Skin epidermis (tissue), 12 donors: ENCODE results near the gene TOLLIP.
"Not testable (repeated sequence)": the region's sequence is repeated elsewhere in the genome, so short reads cannot be mapped to it uniquely, and the experiment has no call there.

Source experiments
- H3K27ac ChIP-seq, 21 experiments: fragments of 200-600 bp; sonication (generic) in 11 of 21; one replicate each; pipeline ENCODE4 v1.5.0; 2020; ENCODE audit warnings: mild to moderate bottlenecking in 3 of 21, inconsistent platforms in 2 of 21, moderate library complexity in 2 of 21
- H3K4me3 ChIP-seq, 7 experiments: fragments of 200-600 bp; sonication (generic) in 2 of 7; one replicate each; pipeline ENCODE4 v1.5.0; 2020; ENCODE audit warnings: inconsistent platforms in 2 of 7, mild to moderate bottlenecking in 2 of 7, moderate library complexity in 1 of 7

TOLLIP gene

DNA sequence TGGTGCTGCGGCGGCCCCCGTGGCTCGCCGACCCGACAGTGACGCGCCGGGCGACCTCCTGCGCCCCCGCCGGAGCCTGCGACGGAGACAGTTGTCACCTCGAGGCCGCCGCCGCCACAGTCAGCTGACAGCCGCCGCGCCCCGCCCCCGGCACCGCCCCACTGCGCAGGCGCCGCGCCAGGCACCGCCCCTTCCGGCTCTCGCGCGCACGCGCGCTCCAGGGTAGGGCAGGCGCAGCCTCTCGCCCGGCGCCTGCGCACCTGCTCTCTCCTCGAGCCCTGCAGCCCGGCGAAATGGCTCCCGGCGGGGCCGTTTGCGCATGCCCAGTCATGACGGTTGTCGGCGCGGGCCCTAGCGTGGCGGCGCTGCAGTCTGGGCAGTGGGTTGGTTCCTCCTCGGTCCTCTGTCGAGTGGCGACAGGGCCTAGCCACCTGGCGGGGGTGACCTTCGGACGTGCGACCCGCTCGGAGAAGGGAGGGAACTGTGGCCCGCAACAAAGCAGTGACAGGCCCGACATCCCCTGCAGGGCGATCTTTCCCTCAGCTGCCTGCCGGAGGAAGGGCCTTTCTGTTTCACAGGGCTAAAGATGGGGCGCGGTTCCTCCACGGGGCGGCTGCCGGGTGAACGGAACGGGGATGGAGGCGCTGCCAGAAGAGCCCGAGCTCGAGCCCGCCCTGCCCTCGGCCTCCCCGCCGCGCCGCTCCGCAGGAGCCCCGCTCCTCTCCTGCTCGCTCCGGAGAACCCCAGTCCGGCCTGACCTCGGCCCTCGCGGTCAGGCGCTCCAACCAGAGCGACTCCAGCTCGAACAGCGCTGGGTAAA, at the start of gene TOLLIP:
TSS of gene TOLLIP (minus strand) at position 135 of the 820 bp plus-strand sequence. CDS start at position 1, 134 bp downstream.
- Histone ChIP-seq H3K4me3 (peak within 1 kb of the TSS; percentile 74 to 99 (median 88)), H3K27ac (peak within 1 kb of the TSS; percentile 78 to 98 (median 96))

DNA sequence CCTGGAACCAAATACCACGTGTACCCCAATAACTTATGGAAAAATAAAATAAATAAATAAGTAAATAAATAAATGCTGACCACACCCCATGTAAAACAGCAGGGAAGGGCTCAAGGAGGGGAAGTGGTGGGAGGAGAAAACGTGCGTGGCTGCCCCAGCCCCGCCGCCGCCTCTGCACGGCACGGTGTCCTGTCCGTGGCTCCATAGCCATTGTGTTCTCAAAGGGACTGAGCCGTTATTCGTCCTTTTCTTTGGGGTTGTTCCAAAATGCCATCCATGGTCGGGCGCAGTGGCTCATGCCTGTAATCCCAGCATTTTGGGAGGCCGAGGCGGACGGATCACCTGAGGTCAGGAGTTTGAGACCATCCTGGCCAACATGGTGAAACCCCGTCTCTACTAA, 49.5 kb upstream of the TOLLIP start:
- H3K4me3 ChIP-seq, H3K27ac ChIP-seq: not testable (repeated sequence)

DNA sequence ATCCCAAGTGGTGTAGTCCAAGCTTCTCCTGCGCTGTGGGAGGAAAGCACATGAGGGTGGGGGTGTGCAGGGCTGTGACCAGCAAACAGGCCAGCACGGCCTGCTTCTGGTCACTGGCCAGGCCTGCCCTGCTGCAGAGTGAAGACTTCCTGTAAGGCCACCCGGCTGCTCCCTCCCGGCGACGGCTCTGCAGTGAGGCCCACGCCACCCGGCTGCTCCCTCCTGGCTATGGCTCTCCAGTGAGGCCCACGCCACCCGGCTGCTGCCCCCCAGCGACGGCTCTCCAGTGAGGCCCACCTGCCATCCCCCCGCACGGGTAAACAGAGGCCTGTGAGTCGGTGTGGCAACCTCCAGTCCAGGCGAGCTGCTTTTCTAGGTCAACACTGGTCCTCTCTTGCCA, 48.9 kb upstream of the TOLLIP start:
- Histone ChIP-seq H3K27ac (no peak overlapping the region), H3K4me3 (no peak overlapping the region)

DNA sequence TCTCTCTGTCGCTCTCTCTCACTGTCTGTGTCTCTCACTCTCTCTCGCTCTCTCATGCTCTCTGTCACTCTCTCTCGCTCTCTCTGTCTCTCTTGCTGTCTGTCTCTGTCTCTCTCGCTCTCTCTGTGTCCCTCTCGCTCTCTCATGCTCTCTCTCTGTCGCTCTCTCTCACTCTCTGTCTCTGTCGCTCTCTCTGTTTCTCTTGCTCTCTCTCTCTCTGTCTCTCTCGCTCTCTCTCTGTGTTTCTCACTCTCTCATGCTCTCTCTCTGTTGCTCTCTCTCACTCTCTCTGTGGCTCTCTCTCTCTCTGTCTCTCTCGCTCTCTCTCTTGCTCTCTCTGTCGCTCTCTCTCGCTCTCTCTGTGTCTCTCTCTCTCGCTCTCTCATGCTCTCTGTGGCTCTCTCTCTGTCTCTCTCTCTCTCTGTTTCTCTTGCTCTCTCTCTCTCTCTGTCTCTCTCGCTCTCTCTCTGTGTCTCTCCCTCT, 47.1 kb upstream of the TOLLIP start:
- Histone ChIP-seq H3K27ac (no peak overlapping the region), H3K4me3 (no peak overlapping the region)

DNA sequence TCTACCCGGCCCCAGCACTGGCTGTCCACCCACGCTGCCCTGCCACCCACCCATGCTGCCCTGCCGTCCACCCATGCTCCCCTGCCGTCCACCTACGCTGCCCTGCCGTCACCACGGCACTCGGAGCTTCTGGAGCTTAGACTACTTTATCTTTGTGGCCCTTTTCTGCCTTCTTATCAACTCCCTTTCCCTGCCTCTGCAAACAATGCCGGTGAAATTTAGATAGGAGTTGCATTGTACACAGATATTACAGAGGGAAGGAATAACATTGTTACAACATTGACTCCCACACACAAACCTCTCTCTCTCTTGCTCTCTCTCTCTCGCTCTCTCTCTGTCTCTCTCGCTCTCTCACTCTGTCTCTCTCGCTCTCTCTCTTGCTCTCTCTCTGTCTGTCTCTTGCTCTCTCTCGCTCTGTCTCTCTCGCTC, 46.6 kb upstream of the TOLLIP start:
- no peak overlapping the region for H3K4me3 ChIP-seq
- H3K27ac ChIP-seq: no peak overlapping the region

DNA sequence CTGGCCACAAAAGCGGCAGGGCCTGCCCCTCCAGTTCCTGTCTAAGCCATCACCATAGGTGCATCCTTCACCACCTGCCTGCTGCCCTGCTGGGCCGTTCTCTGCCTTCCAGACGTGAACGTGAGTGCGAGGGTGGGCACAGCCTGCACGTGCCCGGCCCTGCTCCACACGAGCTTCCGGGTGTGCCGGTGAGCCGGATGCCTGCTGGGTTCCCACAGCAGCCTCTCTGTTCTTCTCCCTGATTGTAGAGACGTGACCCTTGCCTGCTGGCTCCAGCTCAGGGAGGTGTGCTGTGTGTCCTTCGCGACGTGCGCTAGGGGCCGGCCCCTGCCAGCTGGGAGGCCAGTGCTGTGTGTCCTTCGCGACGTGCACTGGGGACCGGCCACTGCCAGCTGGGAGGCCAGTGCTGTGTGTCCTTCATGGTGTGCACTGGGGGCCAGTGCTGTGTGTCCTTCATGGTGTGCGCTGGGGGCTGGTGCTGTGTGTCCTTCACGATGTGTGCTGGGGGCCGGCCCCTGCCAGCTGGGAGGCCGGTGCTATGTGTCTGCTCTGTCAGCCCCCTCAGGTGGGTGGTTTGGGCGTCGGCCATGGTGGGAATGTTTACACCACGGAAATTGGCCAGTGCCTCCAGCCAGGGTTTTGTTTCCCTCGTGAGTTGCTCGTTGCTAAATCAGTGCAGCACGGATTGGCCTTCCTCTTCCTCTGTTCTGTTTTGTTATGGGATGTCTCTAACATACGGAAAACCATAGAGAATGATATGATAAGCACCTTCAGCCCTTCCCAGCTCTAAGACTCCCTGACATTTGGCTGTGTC, 44.9 kb upstream of the TOLLIP start:
- H3K27ac ChIP-seq: no peak overlapping the region
- no peak overlapping the region for H3K4me3 ChIP-seq

DNA sequence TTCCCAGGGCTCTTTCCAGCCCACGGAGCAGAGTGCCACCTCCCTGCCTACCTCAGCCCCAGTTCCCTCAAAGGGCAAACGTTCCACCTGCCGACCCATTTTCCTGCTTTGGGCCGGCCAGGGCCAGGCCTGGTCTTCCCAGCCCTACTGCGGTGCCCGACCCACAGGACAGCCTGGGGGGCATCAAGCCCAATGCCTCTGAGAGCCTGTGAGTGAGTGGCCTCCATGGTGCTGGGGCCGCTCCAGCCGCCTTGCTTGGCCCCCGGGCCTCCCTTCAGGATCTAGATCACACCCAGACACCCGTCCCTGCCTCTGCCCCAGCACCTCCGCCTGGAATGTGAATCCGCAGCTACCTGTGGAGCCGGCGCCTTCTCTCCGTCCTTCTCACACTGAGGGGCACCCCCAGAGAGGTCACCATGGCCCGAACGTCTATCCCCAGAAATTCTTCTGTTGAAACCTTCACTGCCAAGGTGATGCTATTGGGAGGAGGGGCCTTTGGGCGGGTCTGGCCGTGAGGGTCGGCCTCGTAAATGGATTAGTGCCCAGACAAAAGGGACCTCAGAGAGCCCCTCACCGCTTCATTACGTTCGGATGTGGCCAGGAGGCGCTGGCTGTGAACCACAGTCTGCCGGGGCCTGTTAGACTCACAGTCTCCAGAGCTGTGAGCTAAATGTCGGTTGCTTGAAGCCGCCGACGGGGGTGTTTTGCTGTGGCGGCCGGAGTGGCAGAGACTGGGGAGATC, 44.1 kb upstream of the TOLLIP start:
- Histone ChIP-seq H3K27ac (no peak overlapping the region), H3K4me3 (no peak overlapping the region)

DNA sequence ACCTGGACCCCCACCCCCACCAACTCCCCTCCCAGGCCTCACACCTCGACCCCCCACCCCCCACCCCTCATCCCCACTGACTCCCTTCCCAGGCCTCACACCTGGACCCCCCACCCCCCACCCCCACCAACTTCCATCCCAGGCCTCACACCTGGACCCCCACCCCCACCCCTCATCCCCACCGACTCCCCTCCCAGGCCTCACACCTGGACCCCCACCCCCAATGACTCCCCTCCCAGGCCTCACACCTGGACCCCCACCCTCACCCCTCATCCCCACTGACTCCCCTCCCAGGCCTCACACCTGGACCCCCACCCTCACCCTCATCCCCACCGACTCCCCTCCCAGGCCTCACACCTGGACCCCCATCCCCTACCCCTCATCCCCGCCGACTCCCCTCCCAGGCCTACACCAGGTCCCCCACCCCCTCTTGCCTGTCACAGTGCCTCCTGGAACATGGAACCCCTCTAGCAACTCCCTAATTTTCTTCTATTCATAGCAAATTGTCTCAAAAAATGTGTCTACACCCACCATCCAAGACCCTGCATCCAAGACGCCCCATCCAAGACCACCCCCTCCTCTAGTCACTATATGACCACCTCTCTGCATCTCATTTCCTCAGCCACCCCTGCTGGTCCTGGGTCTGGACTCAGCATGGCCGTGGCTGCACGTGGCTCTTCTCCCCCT, 43.4 kb upstream of the TOLLIP start:
- Histone ChIP-seq H3K4me3 (no peak overlapping the region), H3K27ac (no peak overlapping the region)

DNA sequence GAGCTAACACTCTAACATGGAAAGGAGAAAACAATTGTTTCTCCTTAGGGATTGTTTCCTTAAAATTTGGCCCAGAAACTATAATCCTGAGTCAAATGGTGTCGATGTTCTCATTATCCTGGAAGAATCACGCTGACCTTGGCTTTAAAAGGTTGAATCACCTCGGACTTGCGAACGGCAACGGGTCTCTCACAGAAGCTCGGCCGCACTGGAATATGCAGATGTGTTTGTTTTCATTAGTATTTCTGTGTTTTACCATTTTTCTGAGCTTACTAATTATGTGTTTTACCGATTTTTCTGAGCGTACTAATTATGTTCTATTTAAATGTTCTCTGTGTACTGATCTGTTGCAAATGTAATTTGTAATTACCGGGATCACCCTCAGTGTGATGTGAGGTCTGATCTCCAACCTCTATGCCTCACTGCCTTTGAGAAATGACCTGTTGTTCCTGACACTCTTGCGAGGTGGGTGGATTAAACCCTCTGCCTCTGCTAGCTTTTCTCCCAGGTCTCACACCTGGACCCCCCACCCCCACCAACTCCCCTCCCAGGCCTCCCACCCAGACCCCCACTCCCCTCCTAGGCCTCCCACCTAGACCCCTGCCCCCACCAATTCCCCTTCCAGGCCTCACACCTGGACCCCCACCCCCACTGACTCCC, 42.0 kb upstream of the TOLLIP start:
- no peak overlapping the region for H3K4me3 ChIP-seq

DNA sequence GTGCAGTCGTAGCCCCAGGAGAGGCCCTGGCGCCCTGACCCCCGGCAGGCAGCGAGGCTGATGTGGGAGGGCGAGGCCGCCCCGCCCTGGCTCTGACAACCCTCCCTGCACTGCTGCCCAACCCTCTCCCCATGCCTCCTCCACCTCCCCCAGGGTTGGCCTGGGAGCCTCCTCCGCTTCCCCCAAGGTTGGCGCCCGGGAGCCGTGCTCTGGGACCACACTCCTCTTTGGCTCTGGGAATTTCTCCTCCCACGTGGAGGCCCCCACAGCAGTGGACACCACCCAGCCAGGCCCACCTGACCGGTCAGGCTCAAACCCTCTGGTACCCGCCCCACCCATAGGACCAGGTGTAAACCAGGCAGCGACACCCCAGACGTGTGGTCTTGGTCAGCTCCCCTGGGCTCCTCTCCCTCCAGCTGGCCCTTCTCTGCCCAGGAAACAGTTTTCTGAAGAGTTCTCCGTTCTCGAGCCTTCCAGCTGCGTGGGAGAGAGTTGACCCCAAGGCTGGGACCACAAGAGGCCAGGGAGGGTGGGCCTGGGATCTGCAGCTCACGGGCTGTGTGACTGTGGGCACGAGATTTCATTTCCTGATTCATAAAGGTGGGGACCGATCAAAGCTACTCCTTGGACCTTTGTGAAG, 40.8 kb upstream of the TOLLIP start:
- Histone ChIP-seq H3K27ac (no peak overlapping the region), H3K4me3 (no peak overlapping the region)

More for the DNA sequence above, 42.0 kb upstream of the TOLLIP start:
- H3K27ac ChIP-seq: no peak overlapping the region

DNA sequence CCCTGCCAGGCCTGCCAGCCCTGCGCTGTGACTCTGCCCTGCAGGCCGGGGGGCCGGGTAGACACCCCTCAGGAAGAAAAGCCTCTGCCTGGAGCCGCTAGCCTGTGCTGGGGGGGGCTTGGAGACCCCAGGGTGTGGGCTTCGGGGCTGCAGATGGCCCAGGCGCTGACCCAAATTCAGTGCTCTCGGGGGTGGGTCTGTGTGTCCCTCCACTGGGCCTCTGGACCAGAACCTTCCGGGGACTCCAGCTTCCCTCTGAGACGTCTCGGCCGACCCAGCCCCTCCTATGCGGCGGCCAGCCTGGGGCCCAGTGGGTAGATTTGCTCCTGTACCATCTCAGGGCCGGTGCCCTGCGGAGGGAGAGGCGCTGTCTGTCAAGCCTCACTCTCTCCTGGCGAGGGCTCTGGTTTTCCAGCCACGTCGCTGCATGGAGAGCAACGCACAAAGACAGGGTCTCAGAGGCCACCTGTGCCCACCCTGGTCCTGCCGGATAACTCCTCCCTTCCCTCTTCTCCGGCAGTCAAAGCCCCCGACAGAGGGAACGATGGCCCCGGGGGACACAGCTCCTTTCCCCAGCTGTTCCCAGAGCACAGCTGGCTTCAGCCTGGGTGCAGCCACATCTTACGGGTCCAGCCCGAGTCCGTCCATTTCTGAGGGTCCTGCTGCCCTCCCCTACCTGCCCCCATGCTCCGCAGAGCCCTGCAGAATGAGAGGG, 40.1 kb upstream of the TOLLIP start:
- Histone ChIP-seq H3K27ac (no peak overlapping the region), H3K4me3 (no peak overlapping the region)

DNA sequence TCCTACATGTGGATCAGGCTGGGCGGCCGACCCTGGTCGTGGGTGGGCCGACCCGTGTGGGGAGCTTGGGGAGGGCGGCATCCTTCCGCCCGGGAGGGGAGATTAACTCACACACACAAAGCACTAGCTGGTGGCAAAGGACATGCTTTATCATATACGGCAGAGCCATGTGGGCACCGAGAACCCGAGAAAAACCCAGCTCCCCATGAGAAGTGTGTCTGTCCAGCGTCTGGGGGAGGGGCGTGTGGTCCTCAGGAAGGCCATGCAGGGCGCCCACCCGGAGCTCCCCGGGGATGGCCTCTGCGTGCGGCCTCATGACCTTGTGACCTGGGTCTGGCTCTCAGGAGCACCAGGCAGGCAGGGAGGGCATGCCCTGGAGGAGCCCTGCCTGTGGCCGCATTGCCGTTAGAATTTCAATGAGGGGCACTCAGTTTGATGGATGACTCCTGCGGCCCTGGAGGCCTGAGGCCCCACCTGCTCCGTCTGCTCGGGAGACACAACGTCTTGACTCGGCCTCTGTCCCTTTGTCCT, 39.4 kb upstream of the TOLLIP start:
- no peak overlapping the region for H3K27ac ChIP-seq
- H3K4me3 ChIP-seq: no peak overlapping the region

DNA sequence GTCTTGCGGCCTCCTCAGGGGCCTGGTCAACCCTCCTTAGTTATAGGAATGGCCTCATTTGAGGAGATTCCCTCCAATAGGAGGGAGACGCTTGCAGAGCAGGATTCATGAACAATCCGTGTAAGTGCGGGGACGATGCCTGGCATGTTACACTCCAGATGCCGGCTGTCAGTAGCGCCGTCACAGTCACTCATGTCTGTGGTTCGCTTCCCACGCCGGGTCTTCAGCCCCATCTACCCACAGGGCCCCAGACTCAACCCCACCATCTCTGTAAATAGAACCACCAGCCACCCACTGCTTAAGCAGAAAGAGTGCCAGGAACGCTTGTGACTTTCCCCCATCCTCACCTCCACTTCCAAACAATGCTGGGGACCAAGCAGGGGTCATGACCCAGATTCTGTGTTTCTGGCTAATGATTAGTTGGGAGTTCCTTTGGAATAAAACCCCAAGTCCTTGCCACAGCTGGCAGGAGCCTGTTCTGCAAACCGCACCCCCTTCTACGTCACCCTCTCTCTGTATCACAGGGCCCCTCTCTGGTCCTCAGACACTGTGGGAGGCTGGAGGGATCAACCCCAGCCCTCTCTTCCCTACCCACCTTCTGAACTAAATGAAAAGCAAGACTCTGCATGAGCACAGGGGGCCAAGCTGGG, 38.8 kb upstream of the TOLLIP start:
- H3K4me3 ChIP-seq: no peak overlapping the region
- no peak overlapping the region for H3K27ac ChIP-seq

DNA sequence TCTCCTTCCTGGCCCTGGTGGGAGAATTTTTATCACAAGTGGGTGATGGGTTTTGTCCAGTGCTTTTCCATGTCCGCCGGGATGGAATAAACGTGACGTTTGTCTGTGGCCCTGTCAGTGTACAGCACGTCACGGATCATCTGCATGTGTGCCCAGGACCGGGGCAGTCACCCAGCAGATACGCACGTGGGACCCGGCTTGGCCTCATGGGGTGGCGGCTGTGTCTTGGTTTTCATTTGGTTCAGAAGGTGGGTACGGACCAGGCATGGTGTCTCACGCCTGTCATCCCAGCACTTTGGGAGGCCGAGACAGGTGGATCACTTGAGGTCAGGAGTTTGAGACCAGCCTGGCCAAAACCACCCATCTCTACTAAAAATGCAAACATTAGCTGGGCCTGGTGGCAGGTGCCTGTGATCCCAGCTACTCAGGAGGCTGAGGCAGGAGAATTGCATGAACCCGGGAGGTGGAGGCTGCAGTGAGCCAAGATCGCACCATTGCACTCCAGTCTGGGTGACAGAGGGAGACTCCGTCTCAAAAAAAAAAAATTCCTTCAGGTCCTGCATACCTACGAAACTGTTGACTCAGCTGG, 38.1 kb upstream of the TOLLIP start:
- not testable (repeated sequence) for H3K27ac ChIP-seq, H3K4me3 ChIP-seq

DNA sequence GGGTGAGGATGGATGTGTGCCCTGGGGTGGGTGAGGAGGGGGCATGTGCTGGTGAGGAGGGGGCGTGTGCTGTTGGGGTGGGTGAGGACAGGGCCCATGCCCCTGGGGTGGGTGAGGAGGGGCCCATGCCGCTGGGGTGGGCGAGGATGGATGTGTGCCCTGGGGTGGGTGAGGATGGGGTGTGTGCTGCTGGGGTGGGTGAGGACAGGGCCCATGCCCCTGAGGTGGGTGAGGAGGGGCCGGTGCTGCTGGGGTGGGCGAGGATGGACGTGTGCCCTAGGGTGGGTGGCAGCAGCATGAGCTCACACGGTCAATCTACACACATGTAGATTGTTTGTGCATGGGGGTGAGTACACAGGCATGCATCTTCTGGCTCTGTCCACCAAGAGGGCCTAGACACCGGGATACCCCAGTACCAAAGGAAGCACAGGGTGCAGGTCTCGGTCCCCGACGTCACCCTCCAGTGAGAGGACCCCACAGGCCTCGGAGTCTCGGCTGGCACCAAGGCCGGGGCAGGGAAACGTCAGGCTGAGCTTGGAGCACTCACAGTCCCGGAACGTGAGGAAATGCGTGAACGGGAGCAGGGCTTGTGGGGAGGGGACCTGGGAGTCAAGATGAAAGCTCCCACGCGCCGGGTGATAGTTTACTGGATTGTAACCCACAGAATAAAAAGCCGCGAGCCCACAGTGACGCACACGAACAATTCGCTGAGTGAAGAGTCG, 37.4 kb upstream of the TOLLIP start:
- no peak overlapping the region for H3K27ac ChIP-seq
- no peak overlapping the region for H3K4me3 ChIP-seq
